LNCaP clone FGC (cell line): ENCODE data around the gene RASSF3.

Experiments used
- DNase-seq: peaks from one replicate; pipeline ENCODE4 v3.0.0-alpha.2; 2011; ENCODE audit warnings: low read depth
- H3K4me3 ChIP-seq: 2 replicates; pipeline ENCODE4 v1.5.1; 2011; ENCODE audit warnings: mild to moderate bottlenecking, low read depth, low read length, control low read depth
- TF ChIP-seq, protein P1 (sequence below): IDR thresholded peaks from 2 replicates; pipeline ENCODE4 v1.5.1; 2012; ENCODE audit warnings: mild to moderate bottlenecking; ENCODE audit not compliant: control insufficient read depth, insufficient read depth; ENCODE audit errors: extremely low read depth

RASSF3 gene

DNA sequence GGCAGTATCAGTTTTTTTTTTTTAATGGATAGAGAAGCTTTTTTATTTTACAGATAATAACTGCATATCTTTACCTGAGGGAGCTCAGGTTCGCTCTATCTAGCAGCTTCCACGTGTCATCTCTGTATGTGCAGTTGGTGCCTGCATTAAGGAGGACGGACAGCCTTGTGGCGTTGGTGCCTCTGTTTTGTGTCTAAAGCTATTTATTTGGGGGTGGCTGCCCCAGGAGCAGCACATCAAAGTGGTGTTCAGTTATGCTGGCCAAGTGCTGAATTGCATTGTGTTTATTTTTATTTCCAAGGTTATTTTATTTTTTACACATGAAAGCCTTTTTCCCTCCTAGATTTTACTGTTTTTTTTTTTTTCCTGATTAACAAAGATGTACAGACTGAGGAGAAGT lies 59.7 kb downstream of the RASSF3 start:
- DNase-seq: no peak
- H3K4me3 ChIP-seq: peak overlapping the region; percentile 11; the same call in 1 of the 2 replicates
- TF ChIP-seq, protein P1, sequence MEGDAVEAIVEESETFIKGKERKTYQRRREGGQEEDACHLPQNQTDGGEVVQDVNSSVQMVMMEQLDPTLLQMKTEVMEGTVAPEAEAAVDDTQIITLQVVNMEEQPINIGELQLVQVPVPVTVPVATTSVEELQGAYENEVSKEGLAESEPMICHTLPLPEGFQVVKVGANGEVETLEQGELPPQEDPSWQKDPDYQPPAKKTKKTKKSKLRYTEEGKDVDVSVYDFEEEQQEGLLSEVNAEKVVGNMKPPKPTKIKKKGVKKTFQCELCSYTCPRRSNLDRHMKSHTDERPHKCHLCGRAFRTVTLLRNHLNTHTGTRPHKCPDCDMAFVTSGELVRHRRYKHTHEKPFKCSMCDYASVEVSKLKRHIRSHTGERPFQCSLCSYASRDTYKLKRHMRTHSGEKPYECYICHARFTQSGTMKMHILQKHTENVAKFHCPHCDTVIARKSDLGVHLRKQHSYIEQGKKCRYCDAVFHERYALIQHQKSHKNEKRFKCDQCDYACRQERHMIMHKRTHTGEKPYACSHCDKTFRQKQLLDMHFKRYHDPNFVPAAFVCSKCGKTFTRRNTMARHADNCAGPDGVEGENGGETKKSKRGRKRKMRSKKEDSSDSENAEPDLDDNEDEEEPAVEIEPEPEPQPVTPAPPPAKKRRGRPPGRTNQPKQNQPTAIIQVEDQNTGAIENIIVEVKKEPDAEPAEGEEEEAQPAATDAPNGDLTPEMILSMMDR: no peak

DNA sequence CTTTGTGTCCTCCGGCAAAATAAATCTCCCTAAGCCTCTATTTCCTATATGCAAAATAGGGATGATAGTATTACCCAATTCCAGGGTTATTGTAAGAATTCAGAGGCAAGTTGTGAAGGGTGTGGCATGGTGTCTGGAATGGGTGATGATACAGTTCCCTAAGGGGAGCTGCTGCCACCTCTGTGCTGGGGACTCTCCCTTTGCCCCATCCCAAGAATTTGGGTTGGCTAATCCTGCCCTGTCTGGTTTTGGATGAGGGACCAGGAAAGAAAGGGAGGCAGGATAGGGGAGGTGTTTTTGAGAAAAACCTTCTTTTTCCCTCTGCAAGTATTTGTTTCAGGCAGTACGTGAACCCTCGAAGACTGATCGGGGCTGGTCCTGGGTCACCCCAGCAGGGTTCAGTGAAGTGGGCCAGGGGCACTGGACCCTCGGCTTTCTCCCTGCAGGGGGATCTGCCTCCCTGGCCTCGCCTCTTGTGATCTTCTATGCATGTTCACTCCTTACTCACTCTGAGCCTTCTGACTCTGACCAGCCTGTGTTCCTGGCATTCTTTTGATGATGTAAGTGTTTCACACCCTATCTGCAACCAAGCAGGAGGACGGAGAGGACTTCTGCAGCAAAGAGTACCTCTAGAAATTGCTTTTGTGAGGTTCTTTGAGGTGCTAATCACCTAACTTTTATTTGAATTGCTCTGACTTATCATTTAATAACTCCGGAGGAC lies 60.8 kb downstream of the RASSF3 start:
- no peak overlapping the region for H3K4me3 ChIP-seq
- DNase-seq: no peak
- TF ChIP-seq, protein P1: no peak

DNA sequence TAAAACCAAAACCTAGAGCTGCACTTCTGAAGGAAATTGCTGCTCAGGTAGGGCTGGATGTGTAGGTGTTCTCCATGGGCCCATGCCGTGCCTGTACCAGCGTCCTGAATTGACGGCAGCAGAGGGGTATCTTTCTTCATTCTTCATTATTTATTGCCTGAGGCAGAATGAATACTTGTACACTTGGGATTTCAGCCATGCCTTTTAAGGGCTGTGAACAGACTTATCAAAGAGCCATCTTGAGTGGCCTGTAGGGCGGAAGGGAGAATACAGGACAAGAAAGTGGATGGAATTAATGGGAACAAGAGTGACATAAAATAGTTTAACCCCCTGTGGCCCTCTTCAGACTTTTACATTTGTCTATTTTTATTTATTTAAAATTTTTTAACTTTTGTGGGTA lies 61.4 kb downstream of the RASSF3 start:
- DNase-seq: no peak
- no peak overlapping the region for H3K4me3 ChIP-seq
- TF ChIP-seq, protein P1: no peak

DNA sequence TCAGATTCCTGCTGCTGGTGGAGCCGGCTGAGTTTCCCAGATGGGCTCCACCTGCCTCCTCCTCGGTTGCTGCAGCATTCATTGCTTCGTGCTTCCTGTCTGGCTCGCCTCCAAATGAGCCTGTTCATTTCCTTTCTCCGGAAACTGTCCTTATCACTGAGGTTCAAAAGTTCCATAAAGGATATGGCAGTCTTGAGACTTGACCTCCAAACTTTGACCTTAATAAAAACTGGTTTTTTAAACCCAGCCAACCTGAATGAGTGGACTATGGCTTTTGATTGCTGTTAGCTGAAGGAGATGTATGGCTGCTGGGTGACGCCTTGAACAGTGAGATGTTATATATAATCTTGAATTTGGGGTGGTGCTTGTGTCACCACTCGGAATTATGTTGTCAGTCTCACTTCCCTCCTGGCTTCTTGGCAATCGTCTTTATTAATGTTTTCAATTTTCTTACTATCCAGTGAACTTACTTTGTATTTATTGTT lies 62.7 kb downstream of the RASSF3 start:
- no peak overlapping the region for H3K4me3 ChIP-seq
- DNase-seq: peak; percentile 58
- TF ChIP-seq, protein P1: no peak

DNA sequence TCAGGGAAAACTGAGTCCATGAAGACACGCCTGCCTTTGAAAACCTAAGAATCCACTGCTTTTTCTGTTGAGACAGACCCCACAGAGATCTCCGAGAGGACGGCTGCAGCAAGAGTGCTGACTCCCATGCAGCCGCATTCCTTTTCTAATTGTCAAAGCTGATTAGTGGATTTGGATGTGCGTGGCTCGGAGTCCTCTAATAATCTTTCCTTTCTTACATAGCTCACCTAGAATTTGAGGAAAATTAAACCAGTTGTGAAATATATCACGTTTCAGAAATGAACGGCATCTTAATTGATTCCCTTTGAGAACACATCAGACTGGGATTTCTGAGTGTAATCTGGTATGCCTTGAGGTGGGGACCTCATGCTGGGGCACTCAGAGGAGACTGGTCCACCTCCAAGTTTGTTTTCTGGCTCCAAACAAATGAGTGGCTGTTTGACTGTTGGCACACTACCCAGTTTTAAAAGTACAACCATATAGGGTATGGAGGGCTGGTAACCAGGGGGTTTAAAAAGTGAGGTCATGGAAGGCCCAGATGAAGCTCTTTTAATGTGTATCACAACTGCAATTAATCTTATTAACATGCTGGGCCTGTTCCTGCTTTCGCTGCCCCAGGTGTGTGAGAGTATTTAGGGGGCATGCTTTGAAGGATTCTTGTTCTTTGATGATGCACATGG lies 63.3 kb downstream of the RASSF3 start:
- DNase-seq: peak; percentile 67
- TF ChIP-seq, protein P1: no peak
- H3K4me3 ChIP-seq: no peak overlapping the region

DNA sequence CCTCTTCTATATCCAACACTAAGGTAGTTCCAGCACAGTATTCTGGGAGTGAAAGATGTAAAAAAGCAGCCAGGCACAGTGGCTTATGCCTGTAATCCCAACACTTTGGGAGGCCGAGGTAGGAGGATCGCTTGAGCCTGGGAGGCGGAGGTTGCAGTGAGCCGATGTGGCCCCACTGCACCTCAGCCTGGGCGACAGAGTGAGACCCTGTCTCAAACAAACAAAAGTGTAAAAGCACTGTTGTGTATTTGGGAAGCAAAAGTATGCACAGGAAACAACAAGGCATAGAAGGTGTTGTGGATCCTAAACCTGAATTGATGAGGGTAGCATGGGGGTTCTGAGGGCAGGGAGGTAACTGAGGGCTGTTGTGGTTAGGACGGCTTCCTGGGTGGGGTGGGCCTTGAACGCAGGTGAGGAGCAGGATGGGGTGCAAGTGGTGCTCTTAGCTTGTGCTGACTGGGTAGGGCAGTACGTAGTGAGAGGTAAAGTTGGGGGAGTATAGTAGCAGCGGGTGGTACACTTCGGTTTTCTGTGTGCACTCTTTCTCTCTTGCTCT lies 64.2 kb downstream of the RASSF3 start:
- no peak overlapping the region for H3K4me3 ChIP-seq
- TF ChIP-seq, protein P1: no peak
- DNase-seq: no peak

DNA sequence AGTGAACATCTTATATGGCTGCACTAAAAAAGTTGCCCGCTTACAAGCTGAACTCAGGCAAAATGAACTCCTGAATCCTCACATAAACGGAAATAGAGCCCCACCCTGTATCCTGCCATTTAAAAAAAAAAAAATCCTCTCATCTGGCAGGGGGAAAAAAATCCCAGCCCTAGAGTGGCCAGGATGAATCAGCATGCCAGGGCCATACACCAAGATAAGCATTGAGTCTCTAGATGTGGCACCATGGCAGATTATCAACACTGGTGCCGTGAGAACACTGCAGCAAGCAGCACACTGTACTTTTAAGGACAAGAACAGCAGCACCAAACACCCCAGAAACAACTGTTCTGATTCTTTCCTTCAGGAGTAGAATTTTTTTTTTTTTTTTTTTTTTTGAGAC lies 65.5 kb downstream of the RASSF3 start:
- no peak for DNase-seq
- no peak overlapping the region for H3K4me3 ChIP-seq
- TF ChIP-seq, protein P1: no peak
